Esophagus muscularis mucosa (tissue), 4 donors: ENCODE measurements around the gene HAPLN1.

Experiments
- EP300 ChIP-seq: sonication (generic); formaldehyde crosslinking; IDR thresholded peaks from one replicate; pipeline ENCODE4 v1.6.1; 2017; ENCODE audit warnings: antibody characterized with exemption
- POLR2A ChIP-seq: fragments of 450-650 bp; IDR thresholded peaks from one replicate; pipeline ENCODE4 v1.6.1; 2017; ENCODE audit warnings: antibody characterized with exemption, moderate library complexity, mild to moderate bottlenecking, low read depth
- POLR2AphosphoS5 ChIP-seq, 2 donors: sonication (generic); formaldehyde crosslinking; IDR thresholded peaks; one replicate each; pipeline ENCODE4 v1.6.1; 2017; ENCODE audit warnings: antibody characterized with exemption in 2 of 2
- TF ChIP-seq, protein P1 (sequence below), 3 experiments: fragments of 200-600 bp in 2 of 3; fragments of 450-650 bp in 1 of 3; sonication (generic) in 2 of 3; IDR thresholded peaks; one replicate each; pipeline ENCODE4 v1.5.1; 2017 to 2019; ENCODE audit warnings: antibody characterized with exemption in 3 of 3, mild to moderate bottlenecking in 2 of 3, moderate library complexity in 1 of 3

GRCh38 chr5:83741571-83741970 is 20.9 kb upstream of the HAPLN1 start:
- TF ChIP-seq, protein P1, sequence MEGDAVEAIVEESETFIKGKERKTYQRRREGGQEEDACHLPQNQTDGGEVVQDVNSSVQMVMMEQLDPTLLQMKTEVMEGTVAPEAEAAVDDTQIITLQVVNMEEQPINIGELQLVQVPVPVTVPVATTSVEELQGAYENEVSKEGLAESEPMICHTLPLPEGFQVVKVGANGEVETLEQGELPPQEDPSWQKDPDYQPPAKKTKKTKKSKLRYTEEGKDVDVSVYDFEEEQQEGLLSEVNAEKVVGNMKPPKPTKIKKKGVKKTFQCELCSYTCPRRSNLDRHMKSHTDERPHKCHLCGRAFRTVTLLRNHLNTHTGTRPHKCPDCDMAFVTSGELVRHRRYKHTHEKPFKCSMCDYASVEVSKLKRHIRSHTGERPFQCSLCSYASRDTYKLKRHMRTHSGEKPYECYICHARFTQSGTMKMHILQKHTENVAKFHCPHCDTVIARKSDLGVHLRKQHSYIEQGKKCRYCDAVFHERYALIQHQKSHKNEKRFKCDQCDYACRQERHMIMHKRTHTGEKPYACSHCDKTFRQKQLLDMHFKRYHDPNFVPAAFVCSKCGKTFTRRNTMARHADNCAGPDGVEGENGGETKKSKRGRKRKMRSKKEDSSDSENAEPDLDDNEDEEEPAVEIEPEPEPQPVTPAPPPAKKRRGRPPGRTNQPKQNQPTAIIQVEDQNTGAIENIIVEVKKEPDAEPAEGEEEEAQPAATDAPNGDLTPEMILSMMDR (IDR thresholded peaks at IDR 0.05), result no peak
- TF ChIP-seq POLR2A (no peak), POLR2AphosphoS5 (IDR thresholded peaks at IDR 0.05) (no peak), EP300 (no peak)
